Measurements from ENCODE around the gene CDC25B. TPM values are rescaled to one million over a fixed set of nuclear protein-coding genes. Genes with fewer than 3 reads are reported as not detected.

Gene CDC25B
- total and polyA plus RNA-seq, 2 donors (not counting 3 experiments of a cell fraction or from before 2014, with no cell fraction given), result 46.7 to 76.5 TPM

- TF ChIP-seq GATA2 (IDR thresholded peaks at IDR 0.05; ENCODE audit: insufficient read depth, insufficient read length, low read depth, low read length) (no peak), FOS (IDR thresholded peaks at IDR 0.05; ENCODE audit: borderline replicate concordance, insufficient read depth, low read length) (no peak), POLR2AphosphoS5 (IDR thresholded peaks at IDR 0.05; ENCODE audit: insufficient read depth, low read depth, low read length) (no peak), POLR2A (IDR thresholded peaks at IDR 0.05; ENCODE audit: low read depth, low read length) (no peak), EZH2 (IDR thresholded peaks at IDR 0.05; ENCODE audit: borderline replicate concordance, low read depth, low read length, severe bottlenecking) (no peak), MYC (IDR thresholded peaks at IDR 0.05; ENCODE audit: low read depth, low read length) (no peak)
- FAIRE-seq (no peak), DNase-seq (ENCODE audit: low read depth, low spot score) (no peak)
- POLR2A ChIA-PET, result no interaction called here
- BruUV-seq (replicated peaks), result no TSS peak
- peaks cover 22% of the 10 kb centered on the region for H3K79me2 ChIP-seq (ENCODE audit: control insufficient read depth, insufficient read depth, low read length)
- no peaks in the 10 kb centered on the region for H4K20me1 ChIP-seq (replicated peaks; ENCODE audit: control insufficient read depth, extremely low read depth, insufficient read depth, low read length)
- intact Hi-C loops (cut with micrococcal nuclease) (no loop called here), dilution Hi-C loops (cut with MboI; ENCODE audit: extremely low pct_ligation_motif_present, low sequenced_read_pairs) (no loop called here)
- H3K4me3 ChIP-seq (replicated peaks in 1 of 3; ENCODE audit: insufficient read depth in 1 of 3, low read depth in 1 of 3, low read length in 3 of 3), result peak overlapping the region in 2 of 3 experiments; percentile 44 to 70
- H3K9me1 ChIP-seq (replicated peaks; ENCODE audit: control insufficient read depth, extremely low read depth, insufficient read depth, low read length), result no peaks in the 10 kb centered on the region
- H3K4me2 ChIP-seq (ENCODE audit: insufficient read depth, low read length), result peak overlapping the region; percentile 75
- no peaks in the 10 kb centered on the region for H3K27me3 ChIP-seq (ENCODE audit: control insufficient read depth in 2 of 2, insufficient read depth in 2 of 2, low read length in 2 of 2)
- H2AFZ ChIP-seq (ENCODE audit: low read depth, low read length), result no peak overlapping the region
- H3K4me1 ChIP-seq (ENCODE audit: control insufficient read depth, extremely low read depth, insufficient read depth, low read length), result peaks cover 20% of the 10 kb centered on the region
- no peaks in the 10 kb centered on the region for H3K36me3 ChIP-seq (ENCODE audit: control insufficient read depth in 2 of 2, extremely low read depth in 1 of 2, insufficient read depth in 2 of 2, low read length in 2 of 2)
- H3K9ac ChIP-seq (replicated peaks; ENCODE audit: extremely low read depth, insufficient read depth, low read length), result peak overlapping the region; percentile 91
- no peaks in the 10 kb centered on the region for H3K9me3 ChIP-seq (replicated peaks; ENCODE audit: control insufficient read depth, insufficient read depth, low read length)
- H3K27ac ChIP-seq (ENCODE audit: insufficient read depth, low read depth, low read length), result peak overlapping the region; percentile 84
- CTCF ChIA-PET, result interaction anchor here (1.0 to 2.1 kb wide), 3 partner anchors 8 to 25 kb away, joined by 4 to 29 read pairs (median 4); partner anchors contain the start of genes AP5S1 and CENPB
Observed at GRCh38 chr20:3794701-3795420, 1.2 kb upstream of the CDC25B start.
